Left renal cortex interstitium (tissue), 4 donors: ENCODE measurements around the gene C1orf53. TPM values are rescaled to one million over a fixed set of nuclear protein-coding genes. Genes with fewer than 3 reads are reported as not detected.

ENCODE experiments used
- DNase-seq, 4 donors: peaks; one replicate each; pipeline ENCODE4 v3.0.0-alpha.2; 2013; ENCODE audit warnings: low read depth in 4 of 4, low spot score in 2 of 4, missing footprints in 1 of 4
- polyA plus RNA-seq, 4 donors: library from polyadenylated mRNA; unstranded; fragments of 120-200 nt; gene quantifications; one replicate each; pipeline ENCODE4 v1.2.1, GENCODE V29; 2013; ENCODE audit not compliant: insufficient read length in 4 of 4

The C1orf53 gene
- polyA plus RNA-seq, 4 donors = 1.7 to 3.9 (median 2.2) TPM

GRCh38 chr1:197907846-197908616, 5.6 kb downstream of the C1orf53 start:
- no peak for DNase-seq

- no peak for DNase-seq
These were observed 6.3 kb downstream of the C1orf53 start for GRCh38 chr1:197908716-197909220.

- no peak for DNase-seq
These were observed 7.0 kb downstream of the C1orf53 start for GRCh38 chr1:197909384-197909783.

GRCh38 chr1:197910120-197910991, 7.9 kb downstream of the C1orf53 start:
- DNase-seq = no peak

GRCh38 chr1:197911111-197911856, 8.9 kb downstream of the C1orf53 start:
- no peak for DNase-seq

GRCh38 chr1:197911857-197912696, 9.6 kb downstream of the C1orf53 start:
- DNase-seq = no peak

- DNase-seq = no peak
These were observed 10.5 kb downstream of the C1orf53 start for GRCh38 chr1:197912739-197913494.

GRCh38 chr1:197913495-197914276, 11.3 kb downstream of the C1orf53 start:
- no peak for DNase-seq

GRCh38 chr1:197914510-197914909, 12.1 kb downstream of the C1orf53 start:
- no peak for DNase-seq

- DNase-seq = no peak
These were observed 12.9 kb downstream of the C1orf53 start for GRCh38 chr1:197915260-197915861.

- DNase-seq = no peak
These were observed 13.6 kb downstream of the C1orf53 start for GRCh38 chr1:197915862-197916499.

GRCh38 chr1:197916500-197916983, 14.1 kb downstream of the C1orf53 start:
- no peak for DNase-seq

GRCh38 chr1:197917805-197918651, 15.6 kb downstream of the C1orf53 start:
- DNase-seq = no peak

- no peak for DNase-seq
These were observed 16.4 kb downstream of the C1orf53 start for GRCh38 chr1:197918807-197919345.

GRCh38 chr1:197919346-197920066, 17.1 kb downstream of the C1orf53 start:
- no peak for DNase-seq

- DNase-seq = no peak
These were observed 17.6 kb downstream of the C1orf53 start for GRCh38 chr1:197920067-197920396.
